ENCODE data around the gene SRD5A1.

Gene SRD5A1

GRCh38 chr5:6652025-6652424, 18.8 kb downstream of the SRD5A1 start (continued):
- TF ChIP-seq CSRNP3 (CRISPR knock-in tag; IDR thresholded peaks at IDR 0.05) (no peak), OSR1 (CRISPR knock-in tag; IDR thresholded peaks at IDR 0.05) (no peak), POU6F1 (CRISPR knock-in tag; IDR thresholded peaks at IDR 0.05; ENCODE audit: borderline replicate concordance, low read depth) (no peak), PPARA (CRISPR knock-in tag; IDR thresholded peaks at IDR 0.05; ENCODE audit: borderline replicate concordance) (no peak), ZNF8 (CRISPR knock-in tag; IDR thresholded peaks at IDR 0.05) (no peak), ZNF70 (CRISPR knock-in tag; IDR thresholded peaks at IDR 0.05) (no peak), RARB (CRISPR knock-in tag; IDR thresholded peaks at IDR 0.05) (no peak)

GRCh38 chr5:6655432-6655831, 22.2 kb downstream of the SRD5A1 start:
- TF ChIP-seq POU6F1 (CRISPR knock-in tag; IDR thresholded peaks at IDR 0.05; ENCODE audit: borderline replicate concordance, low read depth) (no peak), RARB (CRISPR knock-in tag; IDR thresholded peaks at IDR 0.05) (no peak), ZNF70 (CRISPR knock-in tag; IDR thresholded peaks at IDR 0.05) (no peak), ZFP3 (CRISPR knock-in tag; IDR thresholded peaks at IDR 0.05) (no peak), ZNF8 (CRISPR knock-in tag; IDR thresholded peaks at IDR 0.05) (no peak), CSDC2 (CRISPR knock-in tag; IDR thresholded peaks at IDR 0.05) (no peak), CSRNP3 (CRISPR knock-in tag; IDR thresholded peaks at IDR 0.05) (no peak), CREB5 (CRISPR knock-in tag; IDR thresholded peaks at IDR 0.05; ENCODE audit: low read depth) (no peak), ZNF565 (CRISPR knock-in tag; conservative IDR thresholded peaks at IDR 0.05; ENCODE audit: low read depth) (no peak)
- ATAC-seq: no peak

- ATAC-seq: no peak
- no peak for TF ChIP-seq POU6F1 (CRISPR knock-in tag; IDR thresholded peaks at IDR 0.05; ENCODE audit: borderline replicate concordance, low read depth)
Measured at GRCh38 chr5:6656680-6657079, 23.4 kb downstream of the SRD5A1 start.

- ATAC-seq: no peak
- no peak for TF ChIP-seq RARB (CRISPR knock-in tag; IDR thresholded peaks at IDR 0.05)
Measured at GRCh38 chr5:6659941-6660684, 26.9 kb downstream of the SRD5A1 start.

- TF ChIP-seq ZFP3 (CRISPR knock-in tag; IDR thresholded peaks at IDR 0.05) (no peak), CSDC2 (CRISPR knock-in tag; IDR thresholded peaks at IDR 0.05) (no peak), TCF4 (CRISPR knock-in tag; IDR thresholded peaks at IDR 0.05; ENCODE audit: borderline replicate concordance) (no peak), ARNTL (CRISPR knock-in tag; IDR thresholded peaks at IDR 0.05; ENCODE audit: borderline replicate concordance, low read depth) (no peak)
- no peak for ATAC-seq
Measured at GRCh38 chr5:6660688-6661087, 27.4 kb downstream of the SRD5A1 start.

Data from SK-N-SH treated with all-trans-retinoic acid at 6 μM for 48 hours (cell line).